Muscle of arm (tissue), 14 donors: ENCODE results near the gene MUC22. TPM values are rescaled to one million over a fixed set of nuclear protein-coding genes. Genes with fewer than 3 reads are reported as not detected.
"Not testable (repeated sequence)": the region's sequence is repeated elsewhere in the genome, so short reads cannot be mapped to it uniquely, and the experiment has no call there.

Experiments
- DNase-seq: peaks from one replicate; pipeline ENCODE4 v3.0.0-alpha.2; 2013
- long read RNA-seq, 11 donors: transcript quantifications; one replicate each; lab custom pipeline, GENCODE V29; 2026
- polyA plus RNA-seq, 12 donors: library from polyadenylated mRNA; unstranded; fragments of 120-200 nt; gene quantifications; one replicate each; pipeline ENCODE4 v1.2.1, GENCODE V29; 2013; ENCODE audit not compliant: insufficient read length in 12 of 12

Gene MUC22
- 1 to 10 TPM in 3 of 12 donors, under 1 TPM in 1, not detected in 8; 0.14 to 4.3 (median 1.8) TPM for polyA plus RNA-seq
- long read RNA-seq, donor 1: 0 reads
- long read RNA-seq, donor 2: 0 reads
- long read RNA-seq, donor 3: 0 reads
- long read RNA-seq, donor 4: 0 reads
- long read RNA-seq, donor 5: 0 reads
- long read RNA-seq, donor 6: 0 reads
- long read RNA-seq, donor 7: 0 reads
- long read RNA-seq, donor 8: 0 reads
- long read RNA-seq, donor 9: 0 reads
- long read RNA-seq, donor 10: 0 reads
- long read RNA-seq, donor 11: 0 reads

DNA sequence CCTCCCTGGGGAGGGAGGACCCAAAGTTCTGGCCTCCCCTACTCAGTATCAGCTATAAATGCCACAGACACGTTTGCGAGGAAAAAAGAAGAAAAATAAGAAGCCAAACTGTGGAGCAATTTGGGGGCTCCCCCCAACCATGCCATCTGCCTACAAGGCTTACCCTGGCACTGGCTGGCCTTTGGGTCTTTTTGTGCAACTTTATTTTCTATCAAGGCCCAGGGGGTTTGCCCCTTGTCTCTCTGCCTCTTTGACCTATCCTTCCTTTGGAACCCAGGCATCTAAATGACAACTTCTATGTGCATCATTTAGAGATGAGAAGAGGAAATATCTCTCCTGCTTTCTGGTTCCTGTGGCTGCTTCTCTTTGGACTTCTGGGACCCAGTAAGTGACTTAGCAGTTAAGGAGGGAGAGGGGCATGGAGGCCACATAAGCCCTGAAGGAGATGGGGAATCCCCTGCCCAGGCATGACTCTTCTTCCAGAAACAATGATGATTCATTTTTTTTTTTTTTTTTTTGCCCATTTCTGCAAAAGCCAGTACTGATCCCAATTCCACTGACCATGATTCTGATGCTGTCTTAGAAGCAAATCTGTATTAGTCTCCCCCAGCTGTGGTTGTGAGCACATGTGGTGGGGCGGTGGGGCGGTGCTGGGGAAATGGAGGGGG is at the start of gene MUC22:
Gene MUC22 (plus strand): TSS at position 82 of the 668 bp plus-strand sequence. CDS start 233 bp downstream, at position 315.
- DNase-seq: no peak

DNA sequence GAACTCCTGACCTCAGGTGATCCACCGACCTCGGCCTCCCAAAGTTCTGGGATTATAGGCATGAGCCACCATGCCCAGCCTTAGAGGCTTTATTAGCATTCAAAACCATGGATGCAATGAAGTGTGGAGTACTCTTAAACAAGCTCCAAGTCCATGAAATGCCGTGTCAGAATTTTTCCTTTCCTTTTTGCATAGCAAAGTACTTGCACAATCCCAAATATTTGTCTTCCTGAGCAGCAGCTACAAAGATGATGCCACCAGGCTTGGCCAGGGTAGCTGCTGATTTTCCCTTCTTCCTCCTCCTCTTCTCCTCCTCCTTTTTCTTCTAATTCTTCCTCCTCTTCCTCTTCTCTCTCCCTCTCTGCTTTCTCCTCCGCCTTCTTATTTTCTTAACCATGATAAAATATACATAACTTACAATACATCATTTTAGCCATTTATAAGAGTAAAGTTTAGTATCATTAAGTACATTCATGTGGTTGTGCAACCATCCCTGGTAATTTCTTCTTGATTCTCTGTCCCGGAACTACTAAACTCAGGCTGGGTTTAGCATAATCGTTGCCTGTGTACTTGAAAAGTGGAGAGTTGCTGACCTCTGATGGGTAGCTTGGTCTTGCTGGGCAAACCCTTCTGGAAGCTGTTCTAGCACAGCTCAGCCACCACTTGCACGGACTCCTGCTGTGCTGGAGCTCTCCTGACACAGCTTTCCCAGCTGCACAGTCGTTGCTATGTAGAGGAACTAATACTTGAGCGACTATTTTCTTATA is 49.2 kb upstream of the MUC22 start:
- no peak for DNase-seq

DNA sequence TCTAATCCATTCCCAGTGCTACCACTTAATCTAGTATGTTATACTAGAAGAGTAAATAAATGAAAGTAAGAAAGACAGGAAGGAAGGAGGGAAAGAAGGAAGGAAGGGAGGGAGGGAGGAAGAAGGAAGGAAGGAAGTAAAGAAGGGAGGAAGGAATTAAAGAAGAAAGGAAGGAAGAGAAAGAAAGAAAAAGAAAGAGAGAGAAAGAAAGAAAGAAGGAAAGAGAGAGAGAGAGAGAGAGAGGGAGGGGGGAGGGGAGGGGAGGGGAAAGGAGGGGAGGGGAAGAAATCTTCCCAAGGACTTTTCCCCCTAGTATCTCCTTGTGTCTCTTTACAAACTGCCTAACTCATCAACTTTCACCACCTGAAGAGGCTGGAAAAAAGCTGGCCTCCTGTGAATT is 47.6 kb upstream of the MUC22 start:
- DNase-seq: no peak

DNA sequence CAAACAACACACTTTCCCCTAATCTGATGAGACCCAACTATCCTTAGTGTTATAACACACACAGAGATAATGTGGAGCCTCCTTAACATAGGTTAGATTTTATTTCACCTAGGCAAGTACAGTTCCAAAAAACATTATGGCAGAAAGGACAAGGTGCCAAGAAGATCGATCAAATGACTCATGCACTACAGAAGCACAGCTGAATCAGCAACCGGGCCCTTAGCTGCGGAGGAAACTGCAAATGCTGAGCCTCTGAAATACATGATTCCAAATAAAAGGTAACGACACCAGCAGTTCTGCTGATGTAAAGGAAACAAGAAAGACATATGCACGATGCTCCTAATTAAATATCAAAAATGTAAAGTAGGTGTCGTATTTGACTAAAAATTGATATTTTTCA is 46.6 kb upstream of the MUC22 start:
- DNase-seq: no peak

DNA sequence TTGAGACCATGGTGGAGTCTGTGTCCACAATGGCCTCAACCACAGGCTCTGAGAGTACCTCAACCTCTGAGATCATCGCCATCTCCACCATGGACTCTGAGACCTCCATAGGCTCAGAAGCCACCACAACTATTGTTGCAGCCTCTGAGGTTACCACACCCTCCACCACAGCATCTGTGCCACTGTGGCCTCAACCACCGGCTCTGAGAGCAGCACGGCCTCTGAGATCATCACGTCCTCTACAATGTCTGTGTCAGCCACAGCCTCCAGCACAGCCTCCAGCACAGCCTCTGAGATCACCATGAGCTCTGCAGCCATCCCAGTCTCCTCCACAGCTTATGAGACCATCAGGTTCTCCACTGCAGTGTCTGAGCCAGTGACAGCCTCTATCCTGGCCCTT is 46.2 kb upstream of the MUC22 start:
- no peak for DNase-seq

DNA sequence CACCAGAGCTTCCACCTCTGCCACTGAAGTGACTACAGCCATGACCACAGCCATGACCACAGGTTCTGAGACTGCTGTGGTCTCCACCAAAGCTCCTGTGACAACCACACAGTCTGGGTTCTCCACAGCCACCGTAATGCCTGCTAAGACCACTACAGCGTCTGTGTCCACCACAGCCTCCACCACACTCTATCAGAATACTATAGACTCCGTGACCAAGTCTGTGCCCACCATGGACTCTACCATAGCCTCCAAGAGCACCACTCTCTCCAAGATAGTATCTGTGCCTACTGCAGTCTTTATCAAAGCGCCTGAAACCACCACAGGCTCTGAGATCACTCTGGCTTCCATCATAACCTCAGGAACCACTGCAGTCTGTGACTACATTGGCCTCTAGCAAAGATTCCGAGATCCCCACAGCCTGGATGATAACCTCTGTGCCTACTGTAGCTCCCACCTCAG is 45.1 kb upstream of the MUC22 start:
- no peak for DNase-seq

DNA sequence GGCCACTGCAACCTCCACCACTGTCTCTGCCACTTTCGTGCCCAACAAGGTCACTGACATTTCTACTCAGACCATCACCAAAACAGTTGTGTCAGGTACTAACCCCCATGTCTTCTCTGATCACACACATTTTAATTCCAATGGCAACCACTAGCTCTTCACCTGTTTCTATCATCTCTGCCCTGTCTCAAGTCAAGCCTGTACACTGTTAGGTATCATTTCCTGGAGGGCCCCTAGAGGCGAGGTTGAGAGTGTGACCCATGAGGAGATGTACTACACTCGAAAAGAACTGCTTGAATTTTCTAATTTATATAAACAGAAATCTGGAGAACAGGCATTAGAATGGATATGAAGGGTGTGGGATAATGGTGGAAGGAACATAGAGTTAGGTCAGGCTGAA is 44.1 kb upstream of the MUC22 start:
- no peak for DNase-seq

DNA sequence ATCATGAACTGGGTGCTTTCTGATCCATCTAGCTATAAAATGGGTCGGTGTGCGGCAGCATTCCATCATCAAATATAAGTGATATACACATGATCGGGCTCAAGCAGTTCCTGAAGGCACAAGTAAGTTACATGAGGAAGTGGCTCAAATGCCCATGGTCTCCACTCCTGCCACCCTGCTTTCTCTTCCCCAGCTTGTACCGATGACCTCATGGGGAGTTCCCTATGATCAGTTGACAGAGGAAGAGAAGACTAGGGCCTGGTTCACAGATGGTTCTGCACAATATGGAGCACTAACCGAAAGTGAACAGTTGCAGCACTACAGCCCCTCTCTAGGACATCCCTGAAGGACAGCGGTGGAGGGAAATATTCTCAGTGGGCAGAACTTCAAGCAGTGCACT is 41.1 kb upstream of the MUC22 start:
- not testable (repeated sequence) for DNase-seq

DNA sequence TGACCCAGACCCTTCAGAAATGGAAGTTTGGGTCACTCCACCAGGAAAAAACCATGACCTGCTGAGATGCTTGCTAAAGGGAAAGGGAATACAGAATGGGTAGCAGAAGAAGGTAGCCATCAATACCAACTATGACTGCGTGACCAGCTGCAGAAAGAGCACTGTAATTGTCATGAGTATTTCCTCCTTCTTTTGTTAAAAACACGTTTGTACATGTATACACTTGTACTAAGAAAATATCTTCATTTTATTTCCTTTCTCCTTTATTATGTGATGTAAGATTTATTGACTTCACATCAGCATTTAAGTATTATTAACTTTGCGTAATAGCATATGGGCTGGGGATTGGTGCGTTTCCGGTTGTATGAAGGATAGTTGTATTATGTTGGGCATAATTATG is 39.3 kb upstream of the MUC22 start:
- no peak for DNase-seq

DNA sequence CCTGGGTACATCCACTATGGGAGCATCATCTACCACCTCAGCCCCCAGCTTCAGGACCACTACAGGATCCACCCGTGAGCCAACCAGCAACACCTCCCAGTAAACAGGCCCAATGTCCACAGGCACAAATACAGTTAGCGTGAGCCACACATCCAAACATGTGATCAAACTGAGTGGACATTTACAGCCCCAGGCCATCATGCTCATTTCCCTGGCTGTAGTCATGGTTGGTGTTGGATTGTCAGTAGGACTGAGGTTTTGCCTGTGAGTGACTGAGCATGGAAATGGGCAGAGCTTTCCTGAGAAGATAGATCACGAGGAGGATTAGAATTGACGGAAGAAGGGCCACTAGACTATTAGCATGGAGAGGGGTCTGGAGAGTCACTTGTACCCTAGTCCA is 37.5 kb upstream of the MUC22 start:
- no peak for DNase-seq

DNA sequence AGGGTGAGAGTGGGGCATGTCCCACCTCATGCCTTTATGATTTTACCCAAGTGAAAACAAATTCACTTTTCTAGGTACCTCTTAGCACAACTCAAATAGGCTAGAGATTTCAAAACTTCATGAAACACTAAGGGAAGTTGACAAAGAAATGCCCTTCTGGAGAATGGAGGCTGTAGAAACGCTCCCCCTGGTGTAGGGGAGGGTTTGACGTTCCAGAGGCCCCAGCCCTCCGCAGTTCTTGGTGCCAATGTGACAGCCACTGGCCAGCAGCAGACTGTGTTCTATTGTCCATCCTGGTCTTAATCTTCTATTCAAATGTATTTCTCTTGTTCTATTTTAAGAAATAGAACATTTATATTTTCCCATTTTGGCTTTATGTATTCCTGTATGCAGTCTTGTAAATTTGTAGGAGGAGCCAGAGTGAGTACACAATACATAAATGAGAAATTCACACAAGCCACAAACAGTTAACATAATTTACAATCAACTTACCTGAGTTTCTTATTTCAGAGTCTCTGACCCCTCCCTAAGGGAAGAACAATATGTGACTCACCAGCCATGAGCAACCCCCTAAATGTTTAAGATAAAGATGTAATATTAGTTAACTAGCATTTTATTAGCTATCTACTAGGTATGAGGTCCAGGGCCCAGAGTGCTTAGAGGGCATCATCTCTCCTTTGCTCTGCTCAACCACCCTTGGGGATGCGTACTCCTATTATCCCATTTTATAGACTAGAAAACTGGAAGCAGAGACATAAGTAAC is 35.6 kb upstream of the MUC22 start:
- no peak for DNase-seq

DNA sequence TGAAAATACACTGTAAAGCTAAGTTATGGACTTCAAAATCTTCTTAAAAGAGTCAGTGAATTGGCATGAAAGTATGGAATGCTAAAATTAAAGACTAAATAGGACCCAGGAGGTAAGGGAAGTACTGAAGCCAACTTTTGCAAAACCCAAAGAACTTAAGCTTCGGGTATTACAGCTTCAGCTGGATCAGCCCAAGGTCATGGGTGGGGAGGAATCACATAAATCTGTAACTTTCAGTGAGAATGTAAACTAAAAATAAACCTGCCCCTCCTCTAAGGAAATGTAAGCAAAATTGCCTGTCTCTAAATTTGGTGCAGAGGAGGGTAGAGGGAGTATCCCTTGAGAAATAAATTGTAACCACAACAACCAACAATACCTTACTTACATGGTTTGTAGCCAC is 31.1 kb upstream of the MUC22 start:
- DNase-seq: no peak

DNA sequence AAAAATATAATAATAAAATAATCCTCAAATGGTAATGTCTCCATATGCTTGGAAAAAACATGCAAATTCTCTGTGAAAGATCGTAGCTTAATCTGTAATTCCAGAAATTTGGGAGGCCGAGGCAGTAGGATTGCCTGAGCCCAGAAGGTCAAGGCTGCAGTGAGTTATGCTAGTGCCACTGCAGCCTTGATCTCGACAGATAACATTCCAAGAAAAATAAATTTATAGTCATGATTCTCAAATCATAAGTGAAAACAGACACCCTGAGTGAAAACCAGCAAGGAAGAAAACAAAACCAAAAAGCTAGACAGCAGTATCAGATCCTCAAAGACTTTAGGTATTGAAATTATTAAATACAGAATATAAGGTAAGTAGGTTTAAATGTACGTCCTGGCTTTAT is 30.6 kb upstream of the MUC22 start:
- no peak for DNase-seq

DNA sequence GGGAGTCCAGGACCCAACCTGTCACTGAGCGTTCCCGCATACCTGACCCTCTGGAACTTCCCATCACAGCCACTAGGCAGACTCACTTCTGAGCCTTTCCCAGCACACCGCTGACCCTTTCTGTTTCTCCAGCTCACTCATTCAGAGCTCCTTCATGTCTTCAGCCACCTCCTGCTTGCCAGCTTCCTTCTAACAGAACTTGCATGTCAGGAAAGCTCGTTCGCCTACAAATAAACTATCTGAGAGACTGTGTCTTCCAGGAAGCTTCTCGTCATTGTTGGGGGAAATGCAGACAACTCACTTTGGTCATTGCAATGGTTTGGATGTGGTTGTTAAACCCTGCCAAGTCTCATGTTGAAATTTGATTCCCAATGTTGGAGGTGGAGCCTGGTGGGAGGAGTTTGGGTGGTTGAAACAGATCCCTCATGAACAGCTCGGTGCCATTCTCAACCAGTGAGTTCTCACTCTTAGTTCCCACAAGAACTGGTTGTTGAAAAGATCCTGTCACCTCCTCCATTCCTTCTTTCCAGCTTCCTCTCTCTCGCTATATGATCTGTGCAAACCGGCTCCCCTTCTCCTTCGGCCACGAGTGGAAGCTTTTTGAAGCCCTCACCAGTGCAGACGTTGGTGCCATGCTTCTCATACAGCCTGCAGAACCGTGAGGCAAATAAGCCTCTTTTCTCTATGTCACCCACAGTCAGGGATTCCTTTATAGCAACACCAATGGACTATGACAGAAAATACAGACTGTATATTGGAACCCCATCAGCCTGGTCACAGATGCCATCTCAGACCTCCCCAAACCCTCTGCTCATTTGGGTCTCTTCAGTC is 28.1 kb upstream of the MUC22 start:
- peak; percentile 34 for DNase-seq

DNA sequence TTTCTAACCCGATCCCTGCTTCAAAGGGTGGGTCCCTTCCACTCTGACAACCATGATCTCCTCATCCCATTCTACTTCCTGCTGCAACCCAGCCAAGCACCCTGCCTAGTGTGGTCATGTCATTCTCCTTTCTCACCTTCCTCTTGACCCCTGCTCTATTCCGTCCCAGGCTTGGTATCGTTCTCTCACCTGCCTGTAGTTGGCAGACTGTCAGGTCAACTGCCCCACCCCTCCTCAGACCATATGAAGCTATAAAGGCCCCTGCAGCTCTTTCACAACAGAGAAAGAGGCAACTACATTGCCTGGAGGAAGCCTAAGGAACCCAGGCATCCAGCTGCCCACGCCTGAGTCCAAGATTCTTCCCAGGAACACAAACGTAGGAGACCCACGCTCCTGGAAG is 26.8 kb upstream of the MUC22 start, which contains the start of gene MUC21:
Gene MUC21 (plus strand): TSS at position 280 of the 400 bp plus-strand sequence. CDS start 241 bp downstream, outside the sequence.
- no peak for DNase-seq

DNA sequence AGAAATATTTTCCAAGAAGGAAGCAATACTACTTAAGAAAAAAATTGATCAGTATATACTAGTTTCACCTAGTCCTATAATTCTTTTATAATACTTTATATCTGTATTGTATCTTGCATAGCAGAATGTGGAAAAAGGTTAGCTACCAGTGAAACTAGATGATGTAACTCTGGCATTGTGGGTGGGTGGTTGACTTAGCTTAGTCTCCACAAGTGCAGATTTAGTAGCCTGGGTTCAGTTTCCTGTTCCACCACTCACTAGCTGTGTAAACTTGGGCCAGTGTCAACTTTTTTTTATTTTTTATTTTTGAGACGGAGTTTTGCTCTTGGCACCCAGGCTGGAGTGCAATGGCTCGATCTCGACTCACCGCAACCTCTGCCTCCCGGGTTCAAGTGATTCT is 24.8 kb upstream of the MUC22 start:
- no peak for DNase-seq

DNA sequence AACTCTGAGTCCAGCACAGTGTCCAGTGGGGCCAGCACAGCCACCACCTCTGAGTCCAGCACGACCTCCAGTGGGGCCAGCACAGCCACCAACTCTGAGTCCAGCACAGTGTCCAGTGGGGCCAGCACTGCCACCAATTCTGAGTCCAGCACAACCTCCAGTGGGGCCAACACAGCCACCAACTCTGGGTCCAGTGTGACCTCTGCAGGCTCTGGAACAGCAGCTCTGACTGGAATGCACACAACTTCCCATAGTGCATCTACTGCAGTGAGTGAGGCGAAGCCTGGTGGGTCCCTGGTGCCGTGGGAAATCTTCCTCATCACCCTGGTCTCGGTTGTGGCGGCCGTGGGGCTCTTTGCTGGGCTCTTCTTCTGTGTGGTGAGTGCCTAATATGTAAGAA is 23.0 kb upstream of the MUC22 start:
- no peak for DNase-seq

DNA sequence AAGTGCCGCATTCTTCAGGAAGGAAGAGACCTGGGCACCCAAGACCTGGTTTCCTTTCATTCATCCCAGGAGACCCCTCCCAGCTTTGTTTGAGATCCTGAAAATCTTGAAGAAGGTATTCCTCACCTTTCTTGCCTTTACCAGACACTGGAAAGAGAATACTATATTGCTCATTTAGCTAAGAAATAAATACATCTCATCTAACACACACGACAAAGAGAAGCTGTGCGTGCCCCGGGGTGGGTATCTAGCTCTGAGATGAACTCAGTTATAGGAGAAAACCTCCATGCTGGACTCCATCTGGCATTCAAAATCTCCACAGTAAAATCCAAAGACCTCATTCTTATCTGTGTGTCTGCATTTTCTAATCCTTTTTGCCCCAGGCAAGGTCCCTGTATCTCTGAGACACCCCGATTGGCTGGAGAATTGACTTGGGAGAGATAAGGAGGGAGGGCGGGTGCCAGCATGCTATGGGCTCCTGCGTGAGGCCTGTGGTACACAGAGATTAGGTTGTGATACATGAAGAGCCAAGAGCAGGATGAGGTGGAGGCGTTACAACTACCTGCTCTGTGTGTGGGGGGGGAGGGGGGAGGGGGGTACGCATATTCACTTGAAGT is 22.0 kb upstream of the MUC22 start:
- no peak for DNase-seq

DNA sequence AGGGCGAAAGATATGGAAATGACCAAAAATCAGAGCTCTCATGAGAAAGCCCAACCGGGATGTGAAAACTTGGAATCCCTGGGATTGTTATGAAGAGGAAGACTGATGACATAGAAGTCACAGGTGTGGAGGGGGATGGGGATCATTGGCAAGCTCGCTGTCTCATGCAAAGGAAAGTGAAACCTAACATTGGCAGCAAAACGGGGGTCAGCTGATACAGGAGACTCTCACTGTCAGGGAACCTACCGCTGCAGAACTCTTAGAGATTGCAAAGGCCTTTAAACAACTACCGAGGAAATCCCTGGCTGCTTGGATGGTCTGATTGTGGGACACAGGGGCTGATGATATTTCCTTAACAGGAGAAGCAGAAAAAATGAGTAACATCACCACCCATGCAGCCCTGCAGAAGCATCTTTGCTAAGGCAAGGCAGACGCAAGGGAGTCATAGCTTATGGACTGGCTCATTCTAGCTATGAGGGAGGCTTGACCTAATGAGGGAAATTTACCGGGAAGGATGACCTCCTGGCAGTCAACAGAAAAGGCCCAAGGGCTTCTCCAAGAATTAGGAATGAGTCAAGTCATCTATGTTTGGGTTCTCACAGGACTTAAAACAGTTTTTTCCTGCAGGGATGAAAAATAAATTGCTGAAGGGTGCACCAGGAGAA is 19.7 kb upstream of the MUC22 start:
- peak; percentile 6 for DNase-seq

DNA sequence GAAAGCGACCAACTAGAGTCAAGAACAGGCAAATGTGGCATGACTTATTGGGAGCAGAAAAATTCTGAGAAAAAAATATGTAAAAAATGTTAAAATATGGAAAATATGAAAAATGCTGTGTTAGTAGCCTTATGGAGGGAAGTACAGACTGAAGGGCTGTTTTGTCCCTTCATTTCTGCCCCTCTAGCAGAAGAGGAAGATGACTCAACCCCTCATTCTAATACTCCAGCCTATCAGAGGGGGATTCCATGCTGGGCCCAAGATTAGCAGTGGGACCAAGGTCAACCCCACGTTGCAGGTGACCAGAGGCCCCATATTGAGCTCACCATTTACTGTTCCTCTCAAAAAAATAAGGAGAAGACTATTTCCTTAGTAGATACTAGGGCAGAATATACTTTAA is 18.4 kb upstream of the MUC22 start:
- no peak for DNase-seq
